OCI-LY1 (cell line): Measurements from ENCODE around the gene SNX27.

Source experiments
- H2AFZ ChIP-seq: fragments of 200-600 bp; sonication (generic), shearing (Covaris generic); 2 replicates; pipeline ENCODE4 v1.6.0; 2014; ENCODE audit warnings: antibody characterized with exemption, mild to moderate bottlenecking, low read length
- H3F3A ChIP-seq: fragments of 200-600 bp; sonication (generic), shearing (Covaris generic); 2 replicates; pipeline ENCODE4 v1.6.0; 2014; ENCODE audit warnings: mild to moderate bottlenecking, antibody characterized with exemption, low read length, moderate library complexity; ENCODE audit not compliant: insufficient read depth
- H3K27ac ChIP-seq: fragments of 200-600 bp; sonication (generic); 2 replicates; pipeline ENCODE4 v1.5.1; 2014; ENCODE audit warnings: low read length, mixed run types, mild to moderate bottlenecking, low read depth; ENCODE audit not compliant: poor library complexity, severe bottlenecking
- H3K27me3 ChIP-seq: fragments of 200-600 bp; sonication (generic); 2 replicates; pipeline ENCODE4 v1.6.0; 2014; ENCODE audit warnings: antibody characterized with exemption, mild to moderate bottlenecking, low read length, moderate library complexity; ENCODE audit not compliant: insufficient read depth
- H3K36me3 ChIP-seq: fragments of 200-600 bp; sonication (generic); 2 replicates; pipeline ENCODE4 v1.6.1; 2014; ENCODE audit warnings: mild to moderate bottlenecking, antibody characterized with exemption, low read length, moderate library complexity, mixed read lengths; ENCODE audit not compliant: insufficient read depth
- H3K4me1 ChIP-seq: fragments of 200-600 bp; sonication (generic); 2 replicates; pipeline ENCODE4 v1.5.1; 2014; ENCODE audit warnings: mild to moderate bottlenecking, low read length, moderate library complexity; ENCODE audit not compliant: insufficient read depth, severe bottlenecking
- H3K4me2 ChIP-seq: fragments of 200-600 bp; sonication (generic), shearing (Covaris generic); 2 replicates; pipeline ENCODE4 v1.6.1; 2014; ENCODE audit warnings: low read length
- H3K4me3 ChIP-seq: fragments of 200-600 bp; sonication (generic); 2 replicates; pipeline ENCODE4 v1.5.1; 2014; ENCODE audit warnings: low read length, low read depth, mild to moderate bottlenecking, mixed read lengths; ENCODE audit not compliant: poor library complexity, severe bottlenecking
- H3K79me2 ChIP-seq: fragments of 200-600 bp; shearing (Covaris generic); 2 replicates; pipeline ENCODE4 v1.6.1; 2016; ENCODE audit warnings: mixed run types, low read length, mixed read lengths; ENCODE audit not compliant: insufficient read depth
- H3K9ac ChIP-seq: fragments of 200-600 bp; sonication (generic), shearing (Covaris generic); 2 replicates; pipeline ENCODE4 v1.6.1; 2014; ENCODE audit warnings: mild to moderate bottlenecking, low read length, mixed read lengths
- H3K9me2 ChIP-seq: fragments of 200-600 bp; sonication (generic), shearing (Covaris generic); 2 replicates; pipeline ENCODE4 v1.6.1; 2014; ENCODE audit warnings: low read depth, mild to moderate bottlenecking, low read length, mixed read lengths
- H3K9me3 ChIP-seq: fragments of 200-600 bp; shearing (Covaris generic); 2 replicates; pipeline ENCODE4 v1.6.1; 2014; ENCODE audit warnings: low read length, mixed read lengths
- H4K20me1 ChIP-seq: fragments of 200-600 bp; sonication (generic), shearing (Covaris generic); 2 replicates; pipeline ENCODE4 v1.6.0; 2016; ENCODE audit warnings: mild to moderate bottlenecking, low read length; ENCODE audit not compliant: insufficient read depth
- CTCF ChIP-seq: fragments of 200-600 bp; sonication (generic), shearing (Covaris generic); IDR thresholded peaks from 2 replicates; pipeline ENCODE4 v1.5.1; 2017; ENCODE audit warnings: mild to moderate bottlenecking, antibody characterized with exemption, low read length, moderate library complexity, mixed read lengths
- EZH2 ChIP-seq: fragments of 200-600 bp; sonication (generic), shearing (Covaris generic); IDR thresholded peaks from 2 replicates; pipeline ENCODE4 v1.8.0; 2017; ENCODE audit warnings: borderline replicate concordance, mixed run types, mild to moderate bottlenecking, antibody characterized with exemption, low read length, moderate library complexity, mixed read lengths

The SNX27 gene

DNA sequence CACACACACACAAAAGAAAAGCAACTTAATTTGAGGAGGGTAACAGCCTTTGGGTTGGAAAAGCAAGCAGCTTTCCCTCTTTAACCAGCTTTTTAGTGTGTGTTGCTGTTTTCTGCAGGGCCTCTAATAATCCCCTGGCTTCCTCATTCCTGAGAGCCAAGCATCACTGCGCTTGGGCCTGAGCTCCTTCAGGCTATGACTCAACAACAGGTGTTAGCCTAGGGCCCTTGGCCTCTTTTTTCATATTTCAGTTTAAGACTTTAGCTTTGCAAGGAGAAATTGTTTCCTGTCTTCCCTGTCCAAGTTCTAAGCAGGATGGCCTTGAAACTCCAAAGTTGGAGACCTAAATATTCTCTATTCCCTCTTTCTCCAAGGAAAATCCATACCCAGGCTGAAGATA is 26.2 kb upstream of the SNX27 start:
- no peaks in the 10 kb centered on the region for H4K20me1 ChIP-seq
- no peaks in the 10 kb centered on the region for H3K4me1 ChIP-seq
- H3K79me2 ChIP-seq, result no peaks in the 10 kb centered on the region
- H3K9ac ChIP-seq, result no peak overlapping the region
- no peaks in the 10 kb centered on the region for H3K27me3 ChIP-seq
- no peaks in the 10 kb centered on the region for H3F3A ChIP-seq
- no peaks in the 10 kb centered on the region for H3K9me3 ChIP-seq
- no peak overlapping the region for H2AFZ ChIP-seq
- H3K36me3 ChIP-seq, result no peaks in the 10 kb centered on the region; the same call in 1 of the 2 replicates
- no peak for TF ChIP-seq CTCF
- TF ChIP-seq EZH2, result no peak
- no peak overlapping the region for H3K4me2 ChIP-seq
- H3K27ac ChIP-seq, result no peak overlapping the region
- no peak overlapping the region for H3K4me3 ChIP-seq
- H3K9me2 ChIP-seq, result no peaks in the 10 kb centered on the region

GRCh38 chr1:151590961-151591360 is 20.9 kb upstream of the SNX27 start:
- no peak overlapping the region for H2AFZ ChIP-seq
- TF ChIP-seq EZH2 (no peak), CTCF (no peak)
- H3K4me2 ChIP-seq, result no peak overlapping the region

GRCh38 chr1:151593730-151594129 is 18.1 kb upstream of the SNX27 start:
- no peak for TF ChIP-seq CTCF
- no peak for TF ChIP-seq EZH2
- H3K9me3 ChIP-seq, result peaks cover 6% of the 10 kb centered on the region; the same call in 1 of the 2 replicates
- no peak overlapping the region for H2AFZ ChIP-seq
- no peak overlapping the region for H3K27ac ChIP-seq
- no peaks in the 10 kb centered on the region; the same call in 1 of the 2 replicates for H3K36me3 ChIP-seq
- H3K4me3 ChIP-seq, result peak overlapping the region; percentile 20
- no peaks in the 10 kb centered on the region for H3K9me2 ChIP-seq
- no peaks in the 10 kb centered on the region for H3K79me2 ChIP-seq
- peak overlapping the region; percentile 46; the same call in 1 of the 2 replicates for H3K4me2 ChIP-seq
- no peaks in the 10 kb centered on the region for H3F3A ChIP-seq
- no peak overlapping the region for H3K9ac ChIP-seq
- H4K20me1 ChIP-seq, result no peaks in the 10 kb centered on the region
- H3K4me1 ChIP-seq, result peaks cover 5% of the 10 kb centered on the region
- no peaks in the 10 kb centered on the region; the same call in 1 of the 2 replicates for H3K27me3 ChIP-seq

More at GRCh38 chr1:151590961-151591360, 20.9 kb upstream of the SNX27 start:
- H3K4me3 ChIP-seq, result no peak overlapping the region
- peaks cover 5% of the 10 kb centered on the region for H3K4me1 ChIP-seq
- H3K9me3 ChIP-seq, result peaks cover 6% of the 10 kb centered on the region; the same call in 1 of the 2 replicates
- no peaks in the 10 kb centered on the region for H3K9me2 ChIP-seq
- no peaks in the 10 kb centered on the region for H4K20me1 ChIP-seq
- H3K79me2 ChIP-seq, result no peaks in the 10 kb centered on the region
- H3K9ac ChIP-seq, result no peak overlapping the region
- no peaks in the 10 kb centered on the region for H3F3A ChIP-seq
- H3K27me3 ChIP-seq, result no peaks in the 10 kb centered on the region; the same call in 1 of the 2 replicates
- no peak overlapping the region for H3K27ac ChIP-seq
- H3K36me3 ChIP-seq, result no peaks in the 10 kb centered on the region; the same call in 1 of the 2 replicates
